ENCODE measurements around the gene CPB2. TPM values are rescaled to one million over a fixed set of nuclear protein-coding genes. Genes with fewer than 3 reads are reported as not detected.

CPB2 gene
- total and polyA plus RNA-seq, 3 donors from 2014 or later: not detected

GRCh38 chr13:46134961-46135522 lies 30.2 kb upstream of the CPB2 start:
- Histone ChIP-seq H3K4me1 (no peaks in the 10 kb centered on the region), H3K36me3 (ENCODE audit: low read depth, missing control alignments) (no peaks in the 10 kb centered on the region), H3K27ac (no peak overlapping the region), H3K4me3 (no peak overlapping the region), H3K27me3 (no peaks in the 10 kb centered on the region), H3K9me3 (no peaks in the 10 kb centered on the region)
- no peak for DNase-seq
- TF ChIP-seq CTCF (IDR thresholded peaks at IDR 0.05) (no peak), POLR2A (IDR thresholded peaks at IDR 0.05) (no peak)
- intact Hi-C loops (cut with DNase I; ENCODE audit: low total_unique reads): no loop called here
- 66 to 71% methylated on average over 4 of the region's 4 CpGs for WGBS, 2 donors

- no peaks in the 10 kb centered on the region for H3K4me1 ChIP-seq
- intact Hi-C loops (cut with DNase I; ENCODE audit: low total_unique reads): no loop called here
- no peak for TF ChIP-seq CTCF (IDR thresholded peaks at IDR 0.05)
- no peak for TF ChIP-seq POLR2A (IDR thresholded peaks at IDR 0.05)
- DNase-seq: no peak
- no peaks in the 10 kb centered on the region for H3K9me3 ChIP-seq
- H3K27ac ChIP-seq: no peak overlapping the region
- WGBS, 2 donors: 82 to 95% methylated on average over 2 of the region's 2 CpGs
- H3K27me3 ChIP-seq: no peaks in the 10 kb centered on the region
- no peaks in the 10 kb centered on the region for H3K36me3 ChIP-seq (ENCODE audit: low read depth, missing control alignments)
- no peak overlapping the region for H3K4me3 ChIP-seq
Observed at GRCh38 chr13:46134494-46134893, 29.7 kb upstream of the CPB2 start.

GRCh38 chr13:46132109-46132508 lies 27.3 kb upstream of the CPB2 start:
- no peaks in the 10 kb centered on the region for H3K27me3 ChIP-seq
- intact Hi-C loops (cut with DNase I; ENCODE audit: low total_unique reads): no loop called here

DNA sequence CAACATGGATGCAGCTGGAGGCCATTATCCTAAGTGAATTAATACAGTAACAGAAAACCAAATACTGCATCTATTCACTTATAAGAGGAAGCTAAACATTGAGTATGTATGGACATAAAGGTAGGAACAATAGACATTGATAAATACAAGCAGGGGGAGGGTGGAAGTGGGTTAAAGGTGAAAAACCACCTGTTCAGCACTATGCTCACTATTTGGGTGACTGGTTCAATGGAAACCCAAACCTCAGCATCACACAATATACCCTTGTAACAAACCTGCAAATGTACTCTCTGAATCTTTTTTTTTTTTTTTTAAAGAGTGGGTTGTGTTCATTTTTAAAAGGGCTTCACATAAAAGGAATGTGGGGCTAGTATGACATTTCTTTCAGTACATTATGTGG lies 26.9 kb upstream of the CPB2 start:
- no peak for DNase-seq

More at GRCh38 chr13:46132109-46132508, 27.3 kb upstream of the CPB2 start:
- no peak overlapping the region for H3K27ac ChIP-seq
- no peaks in the 10 kb centered on the region for H3K9me3 ChIP-seq
- DNase-seq: no peak
- H3K36me3 ChIP-seq (ENCODE audit: low read depth, missing control alignments): no peaks in the 10 kb centered on the region
- no peaks in the 10 kb centered on the region for H3K4me1 ChIP-seq
- WGBS, 2 donors: 91 to 93% methylated on average over 3 of the region's 3 CpGs
- H3K4me3 ChIP-seq: no peak overlapping the region
- TF ChIP-seq POLR2A (IDR thresholded peaks at IDR 0.05): no peak

GRCh38 chr13:46129955-46130618 lies 25.3 kb upstream of the CPB2 start:
- intact Hi-C loops (cut with DNase I; ENCODE audit: low total_unique reads): no loop called here
- no peak overlapping the region for H3K27ac ChIP-seq
- no peak for DNase-seq

More for the DNA sequence above, 26.9 kb upstream of the CPB2 start:
- H3K9me3 ChIP-seq: no peaks in the 10 kb centered on the region
- no peak overlapping the region for H3K27ac ChIP-seq
- no peaks in the 10 kb centered on the region for H3K36me3 ChIP-seq (ENCODE audit: low read depth, missing control alignments)
- H3K4me3 ChIP-seq: no peak overlapping the region
- TF ChIP-seq CTCF (IDR thresholded peaks at IDR 0.05) (no peak), POLR2A (IDR thresholded peaks at IDR 0.05) (no peak)
- H3K27me3 ChIP-seq: no peaks in the 10 kb centered on the region
- intact Hi-C loops (cut with DNase I; ENCODE audit: low total_unique reads): no loop called here
- no peaks in the 10 kb centered on the region for H3K4me1 ChIP-seq

More at GRCh38 chr13:46129955-46130618, 25.3 kb upstream of the CPB2 start:
- TF ChIP-seq POLR2A (IDR thresholded peaks at IDR 0.05) (no peak), CTCF (IDR thresholded peaks at IDR 0.05) (no peak)
- no peaks in the 10 kb centered on the region for H3K27me3 ChIP-seq
- no peaks in the 10 kb centered on the region for H3K9me3 ChIP-seq
- no peak overlapping the region for H3K4me3 ChIP-seq
- H3K36me3 ChIP-seq (ENCODE audit: low read depth, missing control alignments): no peaks in the 10 kb centered on the region
- 94 to 98% methylated on average over 3 of the region's 3 CpGs for WGBS, 2 donors
- no peaks in the 10 kb centered on the region for H3K4me1 ChIP-seq

Measured in testis (tissue), 3 donors.